Bone marrow (tissue), 2 donors: ENCODE data around the gene CYP26B1.

Experiments
- DNase-seq, 2 donors: peaks; one replicate each; lab custom pipeline; 2025; lab: John Stamatoyannopoulos, UW

CYP26B1 gene, protein sequence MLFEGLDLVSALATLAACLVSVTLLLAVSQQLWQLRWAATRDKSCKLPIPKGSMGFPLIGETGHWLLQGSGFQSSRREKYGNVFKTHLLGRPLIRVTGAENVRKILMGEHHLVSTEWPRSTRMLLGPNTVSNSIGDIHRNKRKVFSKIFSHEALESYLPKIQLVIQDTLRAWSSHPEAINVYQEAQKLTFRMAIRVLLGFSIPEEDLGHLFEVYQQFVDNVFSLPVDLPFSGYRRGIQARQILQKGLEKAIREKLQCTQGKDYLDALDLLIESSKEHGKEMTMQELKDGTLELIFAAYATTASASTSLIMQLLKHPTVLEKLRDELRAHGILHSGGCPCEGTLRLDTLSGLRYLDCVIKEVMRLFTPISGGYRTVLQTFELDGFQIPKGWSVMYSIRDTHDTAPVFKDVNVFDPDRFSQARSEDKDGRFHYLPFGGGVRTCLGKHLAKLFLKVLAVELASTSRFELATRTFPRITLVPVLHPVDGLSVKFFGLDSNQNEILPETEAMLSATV

DNA sequence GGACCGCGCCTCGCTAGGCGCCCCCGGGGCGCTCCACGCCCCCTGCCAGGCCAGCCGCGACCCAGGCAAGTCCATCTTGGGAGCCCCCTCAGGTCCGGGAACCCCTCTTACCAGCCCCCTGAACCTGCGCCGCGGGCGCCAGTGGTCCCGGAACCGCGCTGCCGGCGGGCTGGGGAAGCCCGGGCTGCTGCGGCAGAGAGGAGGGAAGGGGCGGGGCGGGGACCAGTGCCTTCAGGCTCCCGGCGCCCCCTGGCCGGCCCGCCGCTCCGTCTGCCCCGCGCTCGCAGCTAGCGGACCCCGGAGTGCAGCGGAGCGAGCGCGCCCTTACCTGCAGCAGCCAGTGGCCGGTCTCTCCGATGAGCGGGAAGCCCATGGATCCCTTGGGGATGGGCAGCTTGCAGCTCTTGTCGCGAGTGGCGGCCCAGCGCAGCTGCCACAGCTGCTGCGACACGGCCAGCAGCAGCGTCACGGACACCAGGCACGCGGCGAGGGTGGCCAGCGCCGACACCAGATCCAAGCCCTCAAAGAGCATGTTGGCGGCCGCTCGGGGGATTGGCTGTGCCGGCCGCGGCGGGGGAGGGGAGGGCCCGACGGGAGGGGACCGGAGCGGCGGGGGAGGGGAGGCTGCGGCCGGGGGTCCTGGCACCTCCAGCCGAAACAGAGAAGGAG is at the start of gene CYP26B1:
CYP26B1 (minus strand) TSS at position 560 of the 669 bp plus-strand sequence; CDS start at position 532, 28 bp downstream.
- no peak for DNase-seq

DNA sequence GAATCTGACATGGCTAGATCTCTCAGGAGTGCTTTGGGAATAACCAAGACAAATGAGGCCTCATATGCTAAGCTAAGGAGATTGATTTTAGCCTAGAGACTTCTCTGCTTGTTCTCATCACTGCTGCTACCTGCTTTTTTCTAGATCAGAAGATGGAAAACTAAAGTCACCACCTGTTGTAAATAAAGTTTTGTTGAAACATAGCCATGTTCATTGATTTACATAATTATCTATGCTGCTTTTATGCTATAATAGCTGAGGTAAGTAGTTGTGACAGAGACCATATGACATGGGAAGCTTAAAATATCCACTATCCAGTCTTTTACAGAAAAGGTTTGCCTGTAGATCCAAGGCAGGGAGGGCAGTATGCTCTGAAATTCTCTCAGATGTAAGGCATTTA is 46.1 kb upstream of the CYP26B1 start:
- no peak for DNase-seq

DNA sequence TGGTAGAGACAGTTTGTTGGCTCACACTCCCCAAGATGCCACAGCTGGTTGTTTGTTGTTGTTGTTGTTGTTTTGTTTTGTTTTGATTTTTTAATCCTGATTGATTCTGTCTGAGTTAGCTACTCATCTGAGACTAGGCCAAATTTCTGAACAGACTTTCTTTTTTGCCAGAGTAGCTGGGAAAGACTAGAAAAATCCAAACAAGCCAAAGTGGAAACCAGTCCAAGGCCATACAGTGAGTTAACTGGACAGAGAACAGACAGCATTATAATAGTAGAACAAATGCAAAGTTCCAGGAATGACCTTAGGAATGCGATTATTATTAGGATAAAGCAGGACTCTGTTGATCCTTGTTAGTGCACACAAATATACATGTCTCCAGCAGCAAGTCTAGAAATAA is 43.8 kb upstream of the CYP26B1 start:
- no peak for DNase-seq

DNA sequence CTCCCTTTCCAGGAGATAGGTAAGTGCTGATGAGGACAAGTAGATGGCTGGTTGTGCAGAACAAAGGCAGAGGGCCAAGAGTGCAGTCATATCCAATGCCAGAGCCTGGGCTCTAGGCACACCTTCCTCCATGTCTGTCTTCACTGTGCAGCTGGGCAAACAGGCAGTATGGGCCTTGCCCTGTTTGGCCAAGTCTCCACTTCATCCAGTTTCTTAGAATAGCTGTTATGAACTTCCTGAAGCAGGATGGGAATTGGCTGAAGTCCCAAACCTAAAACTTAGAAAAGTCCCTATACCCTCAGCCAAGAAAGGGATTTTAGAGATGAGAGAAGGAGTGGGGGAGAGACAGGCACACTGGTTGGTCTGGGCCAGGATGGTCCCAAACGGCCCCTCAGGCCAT is 37.5 kb upstream of the CYP26B1 start:
- no peak for DNase-seq

DNA sequence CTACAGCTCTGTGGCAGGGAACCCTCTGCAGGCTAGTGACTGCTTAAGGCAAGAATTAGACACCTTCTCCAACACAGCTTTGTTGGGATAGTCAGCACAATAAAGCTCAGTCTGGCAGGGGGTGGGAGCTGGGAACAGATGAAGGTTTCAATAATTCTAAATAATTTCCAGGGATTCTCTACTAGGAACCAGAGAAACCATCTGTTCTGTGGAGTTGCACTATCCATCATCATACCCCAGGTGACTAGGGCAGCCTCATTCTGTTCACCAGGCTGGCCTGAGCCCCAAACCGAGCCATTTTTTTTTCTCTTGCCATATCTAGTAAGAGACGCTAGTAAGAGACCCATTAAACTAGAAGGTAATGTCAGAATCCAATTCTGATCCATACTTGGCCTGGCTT is 35.8 kb upstream of the CYP26B1 start:
- no peak for DNase-seq

DNA sequence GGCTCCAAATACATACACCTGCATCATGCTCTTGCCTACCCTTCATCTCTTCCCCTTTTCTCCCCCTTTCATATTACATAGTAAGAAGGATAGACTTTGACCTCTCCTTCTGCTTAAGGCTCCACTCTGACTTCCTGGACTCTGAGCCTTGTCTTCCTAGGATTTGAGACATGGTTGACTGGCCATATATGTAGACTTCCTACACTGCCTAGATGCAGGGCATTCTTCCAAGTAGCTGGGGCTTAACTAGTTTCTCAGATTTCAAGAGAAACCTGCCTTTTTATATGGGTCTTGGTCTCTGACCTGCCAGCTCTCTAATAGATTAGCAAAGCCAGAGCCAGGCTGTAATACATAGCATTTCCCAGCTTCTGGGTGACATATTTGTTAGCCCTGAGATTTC is 35.4 kb upstream of the CYP26B1 start:
- no peak for DNase-seq

DNA sequence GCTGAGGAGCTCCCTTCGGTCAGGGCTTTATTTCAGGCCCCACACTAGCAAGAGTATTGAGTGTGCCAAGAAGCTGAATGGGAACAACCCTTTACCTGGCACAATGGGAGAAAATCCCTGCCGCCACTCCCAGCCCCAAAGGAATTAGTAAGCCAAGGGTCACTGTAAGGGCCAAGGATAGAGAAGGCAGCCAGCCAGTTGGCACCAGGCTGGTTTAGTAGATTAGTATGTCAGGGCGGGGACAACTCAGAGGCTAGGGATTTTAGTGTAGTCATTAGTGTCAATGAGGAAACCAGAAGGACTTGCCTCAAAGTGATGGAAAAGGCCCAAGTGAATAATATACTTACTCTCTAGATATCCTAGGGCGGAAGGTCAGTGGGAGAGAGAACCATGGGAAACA is 34.9 kb upstream of the CYP26B1 start:
- no peak for DNase-seq

DNA sequence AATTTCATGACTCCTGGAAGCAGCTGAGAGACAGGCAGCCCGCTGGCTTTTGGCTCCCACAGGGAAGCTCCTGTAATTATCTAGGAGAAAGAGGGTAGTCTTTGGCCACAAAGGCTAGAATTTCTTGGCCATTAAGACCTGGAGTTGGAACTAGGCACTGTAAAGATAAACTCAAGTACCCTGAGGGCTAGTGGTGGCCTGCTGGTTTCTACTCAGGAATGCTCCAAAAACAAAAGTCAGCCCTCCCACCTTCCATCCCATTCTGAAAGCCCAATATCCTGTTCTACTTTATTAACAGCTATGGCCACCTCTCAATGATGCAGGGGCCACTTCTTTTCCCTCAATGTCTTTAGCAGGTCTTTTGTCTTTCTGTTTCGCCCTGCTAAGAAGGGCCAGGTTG is 34.0 kb upstream of the CYP26B1 start:
- no peak for DNase-seq

DNA sequence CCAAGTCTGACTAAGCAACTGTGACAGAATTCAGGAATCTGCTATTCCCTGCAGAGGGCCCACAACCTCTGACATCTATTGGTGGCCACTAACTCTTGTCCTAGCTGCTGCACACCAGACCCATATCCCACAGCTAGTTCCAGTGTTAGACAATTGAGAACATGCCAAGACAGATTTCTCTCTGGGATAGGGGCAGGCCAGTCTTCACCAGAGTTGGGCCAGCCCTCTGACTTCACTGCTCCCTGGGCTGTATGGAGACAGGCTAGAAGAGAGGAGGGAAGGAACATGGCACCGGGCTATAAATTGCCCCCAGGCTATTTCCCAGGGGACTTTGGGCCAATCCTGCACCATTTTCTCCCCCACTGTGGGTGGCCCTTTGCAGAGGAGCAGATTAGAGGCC is 32.7 kb upstream of the CYP26B1 start:
- no peak for DNase-seq

DNA sequence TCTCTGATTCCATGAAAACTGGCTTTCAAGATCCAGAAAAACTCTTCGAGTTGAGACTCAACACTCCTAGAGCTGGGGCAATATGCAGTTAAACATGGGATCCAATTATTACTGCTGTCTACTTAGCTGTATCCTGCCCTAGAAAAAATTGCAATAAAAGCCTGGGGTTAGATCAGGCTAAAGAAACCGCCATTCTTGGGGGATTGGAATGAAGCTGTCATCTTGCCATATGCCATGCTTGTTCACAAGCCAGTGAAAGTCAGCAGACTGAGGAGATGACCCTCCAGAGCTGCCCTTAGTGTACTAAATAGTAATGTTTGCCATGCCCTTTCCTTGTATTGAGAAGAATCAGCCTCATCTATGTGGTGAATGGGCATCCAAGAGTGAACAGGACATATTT is 30.9 kb upstream of the CYP26B1 start:
- DNase-seq: no peak

DNA sequence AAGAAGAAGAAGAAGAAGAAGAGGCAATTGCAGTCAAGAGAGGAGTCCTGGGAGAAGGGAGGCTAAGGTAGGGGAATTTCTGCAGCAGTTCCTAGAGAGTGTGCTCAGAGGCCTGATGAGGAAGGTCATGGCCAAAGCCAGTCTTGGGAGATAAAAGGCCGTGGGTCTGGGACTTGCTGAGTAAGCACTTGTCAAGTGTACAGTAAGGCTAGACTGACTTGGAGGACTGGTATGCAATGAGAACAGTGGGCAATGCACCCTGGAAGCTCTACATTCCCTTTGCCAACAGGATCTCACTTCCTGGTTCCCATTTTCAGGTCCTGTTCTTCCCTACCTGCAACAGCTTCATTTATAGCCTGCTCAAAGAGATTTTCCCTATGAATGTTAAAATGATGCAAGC is 28.6 kb upstream of the CYP26B1 start:
- no peak for DNase-seq

DNA sequence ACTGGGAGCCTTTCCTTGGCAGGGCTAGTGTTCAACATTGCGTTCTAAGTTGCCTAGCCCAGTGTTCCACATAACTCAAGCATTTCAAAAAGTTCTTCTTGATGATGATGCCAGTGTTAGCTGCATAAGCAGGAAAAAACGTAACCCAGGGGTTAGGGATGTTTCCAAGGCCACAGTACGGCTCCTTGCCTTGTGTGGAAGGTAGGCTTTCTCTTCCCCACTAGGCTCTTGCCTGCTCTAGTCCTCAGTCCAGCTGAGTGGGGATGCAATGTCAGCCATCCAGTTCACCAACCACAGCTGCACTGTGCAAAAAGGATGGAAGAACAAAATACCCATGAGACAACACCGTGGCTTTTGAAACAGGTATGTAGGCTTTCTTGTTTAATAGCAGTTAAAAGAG is 28.0 kb upstream of the CYP26B1 start:
- no peak for DNase-seq

DNA sequence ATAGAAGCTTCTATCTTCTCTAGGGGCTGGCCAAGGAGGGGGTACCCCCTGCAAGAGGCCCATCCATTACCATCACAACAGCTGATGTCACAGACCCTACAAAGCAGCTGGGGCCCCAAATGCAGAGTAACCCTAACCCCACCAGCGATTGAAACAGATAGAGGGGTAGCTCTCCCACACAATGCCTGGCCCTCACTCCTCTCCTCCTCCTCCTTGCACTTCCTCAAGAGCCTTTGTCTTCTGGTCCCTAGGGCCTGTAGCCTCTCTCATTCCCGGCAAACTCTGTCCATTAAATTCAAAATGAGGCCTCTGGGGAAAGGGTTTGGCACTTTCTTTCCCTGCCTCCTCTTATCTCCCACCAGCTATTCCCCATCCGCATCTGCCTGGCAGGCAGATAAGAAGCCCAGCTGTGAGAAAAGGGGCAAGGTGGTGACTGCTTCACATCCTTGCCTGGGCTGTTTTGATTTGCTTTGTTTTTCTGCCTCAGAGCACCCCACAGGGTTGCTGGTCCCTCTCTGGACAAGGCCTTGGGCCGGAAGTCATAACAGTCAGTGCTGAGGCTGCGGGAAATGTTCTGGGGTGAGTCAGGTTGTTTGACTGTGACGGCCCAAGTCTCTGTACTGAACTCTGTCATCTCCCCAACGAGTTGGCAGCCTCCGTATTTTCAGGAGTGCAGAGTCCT is 26.1 kb upstream of the CYP26B1 start:
- DNase-seq: no peak

DNA sequence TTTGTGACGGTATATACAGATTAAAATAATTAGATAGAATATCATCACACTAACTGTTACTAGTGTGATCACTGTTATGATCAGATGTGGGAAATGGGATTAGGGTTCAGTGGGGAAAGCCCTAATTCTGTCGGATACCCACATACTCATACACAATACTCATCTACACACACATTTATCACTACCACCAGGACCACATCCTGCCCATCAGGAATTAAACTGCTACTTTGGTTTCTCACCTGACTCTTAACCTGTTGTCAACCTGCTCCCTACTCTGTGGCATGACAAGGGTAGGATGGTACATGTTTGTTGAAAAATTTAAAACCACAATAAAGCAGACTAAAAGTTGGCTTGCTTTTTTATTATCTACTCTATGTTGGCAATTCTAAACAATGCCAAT is 24.8 kb upstream of the CYP26B1 start:
- no peak for DNase-seq

DNA sequence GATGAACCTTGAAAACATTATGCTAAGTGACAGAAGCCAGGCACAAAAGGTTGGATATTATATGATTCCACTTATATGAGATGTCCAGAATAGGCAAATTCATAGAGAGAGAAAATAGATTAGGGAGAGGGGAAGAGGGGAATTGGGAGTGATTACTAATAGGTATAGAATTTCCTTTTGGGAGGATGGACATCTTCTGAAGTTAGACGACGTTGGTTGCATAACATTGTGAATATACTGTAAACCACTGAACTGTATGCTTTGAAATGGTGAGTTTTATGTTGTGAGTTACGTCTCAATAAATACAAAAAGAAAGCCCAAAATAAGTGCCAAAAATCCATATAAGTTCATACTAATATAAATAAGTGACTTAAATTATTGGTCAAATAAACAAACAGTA is 18.6 kb upstream of the CYP26B1 start:
- no peak for DNase-seq

DNA sequence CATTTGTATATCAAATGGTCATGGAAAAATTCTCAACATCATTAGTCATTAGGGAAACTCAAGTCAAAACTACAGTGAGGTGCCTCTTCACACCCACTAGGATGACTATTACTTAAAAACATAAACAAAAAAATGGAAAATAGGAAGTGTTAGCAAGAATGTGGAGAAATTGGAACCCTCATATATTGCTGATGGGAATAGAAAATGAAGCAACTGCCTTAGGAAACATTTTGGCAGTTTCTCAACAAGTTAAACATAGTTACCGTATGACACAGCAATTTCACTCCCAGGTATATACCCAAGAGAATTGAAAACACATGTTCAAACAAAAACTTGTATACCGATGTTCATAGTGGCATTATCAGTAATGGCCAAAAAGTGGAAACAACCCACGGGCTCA is 18.1 kb upstream of the CYP26B1 start:
- no peak for DNase-seq

DNA sequence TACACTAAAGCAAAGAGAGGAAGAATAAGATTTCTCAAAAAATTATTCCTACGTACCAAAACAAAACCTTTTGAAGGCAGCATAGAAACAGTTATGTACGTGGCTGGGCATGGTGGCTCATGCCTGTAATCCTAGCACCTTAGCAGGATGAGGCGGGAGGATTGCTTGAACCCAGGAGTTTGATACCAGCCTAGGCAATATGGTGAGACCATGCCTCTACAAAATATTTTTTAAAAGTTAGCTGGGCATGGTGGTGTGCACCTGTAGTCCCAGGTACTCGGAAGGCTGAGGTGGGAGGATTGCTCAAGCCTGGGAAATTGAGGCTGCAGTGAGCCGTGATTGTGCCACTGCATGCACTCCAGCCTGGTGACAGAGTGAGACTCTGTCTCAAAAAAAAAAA is 14.9 kb upstream of the CYP26B1 start:
- DNase-seq: no peak

DNA sequence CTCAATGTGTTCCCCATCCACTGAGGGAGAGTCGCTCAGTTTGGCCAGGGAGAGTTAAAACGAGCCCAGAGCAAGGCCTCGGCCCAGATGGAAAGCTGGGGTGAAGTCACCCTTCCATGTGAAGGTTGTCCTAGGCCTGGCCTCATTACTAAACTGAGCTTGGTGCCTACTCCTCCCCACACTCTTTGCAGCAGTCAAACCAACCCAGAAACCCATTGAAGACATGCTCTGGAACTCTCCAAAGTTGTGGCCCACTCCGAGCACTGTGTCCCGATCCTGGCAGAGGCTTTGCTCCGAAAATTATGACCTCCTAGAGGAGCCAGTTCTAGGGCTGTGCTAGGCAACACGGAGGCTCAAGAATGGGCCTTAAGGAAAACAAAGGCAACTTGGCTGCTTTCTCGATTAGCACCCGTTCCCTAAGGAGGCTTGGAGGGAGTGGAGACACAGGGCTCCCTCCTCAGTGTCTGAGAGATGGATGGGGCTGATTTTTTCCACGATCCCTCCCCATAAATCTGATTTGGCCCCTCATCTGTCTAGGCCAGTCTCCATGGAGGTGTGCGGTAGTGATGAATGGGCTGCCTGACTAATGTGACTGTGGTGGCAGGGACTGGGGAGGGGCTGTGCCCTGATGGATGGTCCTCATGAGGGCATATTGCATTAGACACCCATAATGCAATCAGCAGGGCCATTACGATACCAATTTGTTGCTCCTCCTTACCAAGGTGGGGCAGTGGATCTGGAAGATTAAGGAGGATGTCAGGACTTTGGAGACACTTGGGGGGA is 11.7 kb upstream of the CYP26B1 start:
- no peak for DNase-seq

DNA sequence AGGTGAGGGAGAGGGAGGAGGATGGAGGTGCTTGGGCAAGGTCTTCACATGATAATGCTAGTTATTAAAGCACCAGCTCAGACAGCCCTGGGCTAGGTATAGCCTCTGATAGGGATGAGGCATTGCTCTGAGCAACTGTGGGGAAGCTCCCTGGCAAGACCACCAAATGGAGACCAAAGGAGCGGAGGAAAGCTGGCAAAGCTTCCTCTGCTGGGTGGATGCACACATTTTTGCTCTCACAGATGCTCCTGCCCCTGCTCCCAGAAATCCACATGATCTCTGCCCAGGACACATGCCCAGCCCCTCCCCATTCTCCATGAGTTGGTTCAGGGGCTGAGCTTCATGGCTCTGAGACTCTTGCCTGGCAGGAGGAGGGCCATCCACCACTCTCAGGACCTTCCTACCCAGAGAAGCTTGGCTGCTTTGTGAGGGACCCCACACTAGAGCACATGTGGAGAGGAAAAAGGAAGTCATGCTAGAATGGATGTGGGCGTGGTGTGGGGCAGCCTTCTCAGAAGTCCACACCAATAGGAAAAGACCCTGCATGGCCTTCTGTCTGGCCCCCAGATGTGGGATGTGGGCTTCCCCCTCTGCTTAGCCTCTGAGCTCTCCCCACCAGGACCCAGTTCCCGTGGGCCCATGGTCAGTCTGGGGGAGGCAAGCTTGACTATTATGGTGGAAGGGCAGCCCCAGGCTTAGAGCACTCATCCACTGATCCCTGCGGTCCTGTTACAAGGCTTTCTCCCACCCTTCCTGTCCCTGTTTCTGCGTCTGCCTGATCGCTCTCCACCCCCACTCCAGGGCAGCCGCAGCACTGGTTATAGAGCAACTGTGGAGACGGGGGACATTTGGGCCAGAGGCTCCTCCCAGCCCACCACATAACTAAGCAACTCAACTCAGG is 10.5 kb upstream of the CYP26B1 start:
- no peak for DNase-seq

DNA sequence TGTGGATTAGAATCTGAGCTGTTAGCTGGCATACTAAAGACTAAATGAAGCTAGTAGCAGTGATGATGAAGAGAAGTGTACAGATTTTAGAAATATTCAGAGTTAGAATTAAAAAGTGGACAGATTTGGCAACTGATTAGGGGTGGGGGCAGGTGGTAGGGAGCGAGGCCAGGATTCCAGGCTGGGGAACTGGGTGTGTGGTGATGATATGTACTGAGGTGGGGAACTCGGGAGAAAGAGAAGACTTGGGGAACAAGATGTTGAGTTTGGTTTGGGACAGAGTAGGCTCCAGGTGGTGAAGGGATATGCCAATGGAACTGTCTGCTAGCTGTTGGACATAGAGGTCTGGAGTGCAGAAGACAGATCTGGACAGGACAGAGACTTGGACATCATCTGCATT is 9.2 kb upstream of the CYP26B1 start:
- DNase-seq: no peak

DNA sequence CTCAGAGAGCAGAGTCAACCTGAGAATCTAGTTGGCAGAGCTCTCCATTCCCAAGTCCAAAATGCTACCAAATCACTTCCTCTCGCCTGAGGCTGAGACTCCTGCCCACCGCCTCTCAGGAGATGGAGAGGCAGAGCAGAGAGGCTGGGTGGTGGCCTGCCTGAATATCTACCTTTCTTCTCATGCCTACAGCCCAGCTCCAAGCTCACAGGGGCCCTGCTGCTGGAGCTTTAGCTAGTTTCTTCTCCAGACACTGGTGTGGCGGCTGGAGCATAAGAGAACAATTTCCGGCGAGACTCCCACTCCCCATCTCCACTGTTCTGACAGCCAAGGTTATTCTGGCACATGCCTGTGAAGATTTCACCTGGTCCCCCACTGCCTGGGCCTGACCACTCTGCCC is 8.1 kb upstream of the CYP26B1 start:
- DNase-seq: no peak
